Measurements from ENCODE around the gene SETX. TPM values are rescaled to one million over a fixed set of nuclear protein-coding genes. Genes with fewer than 3 reads are reported as not detected.
"Not testable (repeated sequence)": the region's sequence is repeated elsewhere in the genome, so short reads cannot be mapped to it uniquely, and the experiment has no call there.

The SETX gene
- total RNA-seq, 2 donors from 2014 or later = 57.9 to 78.5 TPM

GRCh38 chr9:132381966-132382541 is 27.3 kb upstream of the SETX start:
- ATAC-seq (ENCODE audit: insufficient number of reproducible peaks, low FRiP score, low read depth) (no peak), DNase-seq (ENCODE audit: low spot score) (no peak)
- no peaks in the 10 kb centered on the region for H3K4me1 ChIP-seq (ENCODE audit: control insufficient read depth in 1 of 2, low read depth in 2 of 2)
- H3K27me3 ChIP-seq (replicated peaks; ENCODE audit: insufficient read depth) = no peaks in the 10 kb centered on the region
- H3K36me3 ChIP-seq = peaks cover 18% of the 10 kb centered on the region
- no peak overlapping the region for H3K4me3 ChIP-seq
- TF ChIP-seq, protein P1, sequence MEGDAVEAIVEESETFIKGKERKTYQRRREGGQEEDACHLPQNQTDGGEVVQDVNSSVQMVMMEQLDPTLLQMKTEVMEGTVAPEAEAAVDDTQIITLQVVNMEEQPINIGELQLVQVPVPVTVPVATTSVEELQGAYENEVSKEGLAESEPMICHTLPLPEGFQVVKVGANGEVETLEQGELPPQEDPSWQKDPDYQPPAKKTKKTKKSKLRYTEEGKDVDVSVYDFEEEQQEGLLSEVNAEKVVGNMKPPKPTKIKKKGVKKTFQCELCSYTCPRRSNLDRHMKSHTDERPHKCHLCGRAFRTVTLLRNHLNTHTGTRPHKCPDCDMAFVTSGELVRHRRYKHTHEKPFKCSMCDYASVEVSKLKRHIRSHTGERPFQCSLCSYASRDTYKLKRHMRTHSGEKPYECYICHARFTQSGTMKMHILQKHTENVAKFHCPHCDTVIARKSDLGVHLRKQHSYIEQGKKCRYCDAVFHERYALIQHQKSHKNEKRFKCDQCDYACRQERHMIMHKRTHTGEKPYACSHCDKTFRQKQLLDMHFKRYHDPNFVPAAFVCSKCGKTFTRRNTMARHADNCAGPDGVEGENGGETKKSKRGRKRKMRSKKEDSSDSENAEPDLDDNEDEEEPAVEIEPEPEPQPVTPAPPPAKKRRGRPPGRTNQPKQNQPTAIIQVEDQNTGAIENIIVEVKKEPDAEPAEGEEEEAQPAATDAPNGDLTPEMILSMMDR (IDR thresholded peaks at IDR 0.05) = no peak
- H3K9me3 ChIP-seq = no peaks in the 10 kb centered on the region
- no peak overlapping the region for H3K27ac ChIP-seq

GRCh38 chr9:132378416-132378815 is 23.6 kb upstream of the SETX start:
- not testable (repeated sequence) for ATAC-seq (ENCODE audit: insufficient number of reproducible peaks, low FRiP score, low read depth); H3K27ac ChIP-seq; H3K4me3 ChIP-seq; H3K4me1 ChIP-seq (ENCODE audit: control insufficient read depth in 1 of 2, low read depth in 2 of 2); H3K9me3 ChIP-seq; DNase-seq (ENCODE audit: low spot score); H3K27me3 ChIP-seq (replicated peaks; ENCODE audit: insufficient read depth)
- H3K36me3 ChIP-seq = peaks cover 31% of the 10 kb centered on the region

DNA sequence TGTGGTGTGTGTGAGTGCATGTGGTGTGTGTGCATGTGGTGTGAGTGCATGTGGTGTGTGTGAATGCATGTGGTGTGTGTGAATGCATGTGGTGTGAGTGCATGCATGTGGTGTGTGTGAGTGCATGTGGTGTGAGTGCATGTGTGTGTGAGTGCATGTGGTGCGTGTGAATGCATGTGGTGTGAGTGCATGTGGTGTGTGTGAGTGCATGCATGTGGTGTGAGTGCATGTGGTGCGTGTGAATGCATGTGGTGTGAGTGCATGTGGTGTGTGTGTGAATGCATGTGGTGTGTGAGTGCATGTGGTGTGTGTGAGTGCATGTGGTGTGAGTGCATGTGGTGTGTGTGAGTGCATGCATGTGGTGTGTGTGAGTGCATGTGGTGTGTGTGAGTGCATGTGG is 23.0 kb upstream of the SETX start:
- peaks cover 31% of the 10 kb centered on the region for H3K36me3 ChIP-seq
- not testable (repeated sequence) for H3K27me3 ChIP-seq (replicated peaks; ENCODE audit: insufficient read depth); DNase-seq (ENCODE audit: low spot score); H3K4me3 ChIP-seq; H3K27ac ChIP-seq; H3K4me1 ChIP-seq (ENCODE audit: control insufficient read depth in 1 of 2, low read depth in 2 of 2); ATAC-seq (ENCODE audit: insufficient number of reproducible peaks, low FRiP score, low read depth); H3K9me3 ChIP-seq

GRCh38 chr9:132372177-132373095 is 17.6 kb upstream of the SETX start:
- no peak for DNase-seq (ENCODE audit: low spot score)
- TF ChIP-seq, protein P1 (IDR thresholded peaks at IDR 0.05) = no peak
- H3K27ac ChIP-seq = peak overlapping the region in 1 of 2 donors; percentile 30

DNA sequence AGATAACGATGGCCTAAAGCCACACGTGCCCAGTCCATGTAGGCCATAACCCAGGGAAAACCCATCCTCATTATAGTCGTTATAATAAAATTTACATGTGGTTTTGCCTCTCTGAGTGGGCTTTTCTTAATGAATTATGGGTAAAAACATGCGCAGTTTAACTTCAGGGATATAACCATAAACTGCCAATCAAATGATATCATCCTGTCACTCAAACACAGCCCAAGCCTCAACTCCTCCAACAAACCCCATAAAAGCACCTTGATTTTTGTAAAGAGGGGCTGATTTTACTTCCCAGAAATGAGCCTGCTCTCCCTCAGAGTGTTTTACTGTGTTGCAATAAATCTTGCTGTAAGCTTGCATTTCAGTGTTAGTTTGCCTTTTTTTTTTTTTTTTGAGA is 15.8 kb upstream of the SETX start:
- ATAC-seq (ENCODE audit: insufficient number of reproducible peaks, low FRiP score, low read depth) (no peak), DNase-seq (ENCODE audit: low spot score) (no peak)
- Histone ChIP-seq H3K36me3 (peaks cover 1% of the 10 kb centered on the region), H3K27ac (no peak overlapping the region), H3K9me3 (no peaks in the 10 kb centered on the region), H3K4me1 (ENCODE audit: control insufficient read depth in 1 of 2, low read depth in 2 of 2) (no peaks in the 10 kb centered on the region), H3K27me3 (replicated peaks; ENCODE audit: insufficient read depth) (no peaks in the 10 kb centered on the region), H3K4me3 (no peak overlapping the region)
- TF ChIP-seq, protein P1 (IDR thresholded peaks at IDR 0.05) = no peak

More at GRCh38 chr9:132372177-132373095, 17.6 kb upstream of the SETX start:
- Histone ChIP-seq H3K36me3 (peaks cover 19% of the 10 kb centered on the region), H3K9me3 (no peaks in the 10 kb centered on the region), H3K4me3 (peak overlapping the region; percentile 19), H3K4me1 (ENCODE audit: control insufficient read depth in 1 of 2, low read depth in 2 of 2) (no peaks in the 10 kb centered on the region), H3K27me3 (replicated peaks; ENCODE audit: insufficient read depth) (no peaks in the 10 kb centered on the region)
- ATAC-seq (ENCODE audit: insufficient number of reproducible peaks, low FRiP score, low read depth) = no peak

DNA sequence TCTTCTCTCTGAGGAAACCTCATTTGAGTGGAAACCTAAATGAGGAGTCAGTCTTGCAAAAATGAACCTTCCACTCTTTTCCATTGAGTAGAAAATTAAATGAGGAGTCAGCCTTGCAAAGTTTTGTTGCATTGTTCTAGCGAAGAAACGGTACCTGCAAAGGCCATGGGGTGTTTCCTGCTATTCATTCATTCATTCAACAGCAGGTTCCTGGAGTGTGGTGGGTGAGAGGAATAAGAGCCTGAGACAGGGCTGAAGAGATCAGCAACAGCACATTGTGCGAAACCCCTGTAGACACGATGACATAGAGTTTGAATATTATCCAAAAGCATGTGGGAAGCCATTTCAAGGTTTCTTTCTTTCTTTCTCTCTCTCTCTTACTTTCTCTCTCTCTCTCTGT is 14.6 kb upstream of the SETX start:
- no peak for DNase-seq (ENCODE audit: low spot score)
- no peak for ATAC-seq (ENCODE audit: insufficient number of reproducible peaks, low FRiP score, low read depth)
- no peaks in the 10 kb centered on the region for H3K27me3 ChIP-seq (replicated peaks; ENCODE audit: insufficient read depth)
- no peaks in the 10 kb centered on the region for H3K4me1 ChIP-seq (ENCODE audit: control insufficient read depth in 1 of 2, low read depth in 2 of 2)
- no peak overlapping the region for H3K27ac ChIP-seq
- no peaks in the 10 kb centered on the region for H3K9me3 ChIP-seq
- H3K36me3 ChIP-seq = no peaks in the 10 kb centered on the region
- no peak overlapping the region for H3K4me3 ChIP-seq
- TF ChIP-seq, protein P1 (IDR thresholded peaks at IDR 0.05) = no peak
